ENCODE results near the gene IL31RA.

IL31RA gene

GRCh38 chr5:55902696-55903095 is 51.5 kb downstream of the IL31RA start:
- no peak for DNase-seq (ENCODE audit: low spot score)

DNA sequence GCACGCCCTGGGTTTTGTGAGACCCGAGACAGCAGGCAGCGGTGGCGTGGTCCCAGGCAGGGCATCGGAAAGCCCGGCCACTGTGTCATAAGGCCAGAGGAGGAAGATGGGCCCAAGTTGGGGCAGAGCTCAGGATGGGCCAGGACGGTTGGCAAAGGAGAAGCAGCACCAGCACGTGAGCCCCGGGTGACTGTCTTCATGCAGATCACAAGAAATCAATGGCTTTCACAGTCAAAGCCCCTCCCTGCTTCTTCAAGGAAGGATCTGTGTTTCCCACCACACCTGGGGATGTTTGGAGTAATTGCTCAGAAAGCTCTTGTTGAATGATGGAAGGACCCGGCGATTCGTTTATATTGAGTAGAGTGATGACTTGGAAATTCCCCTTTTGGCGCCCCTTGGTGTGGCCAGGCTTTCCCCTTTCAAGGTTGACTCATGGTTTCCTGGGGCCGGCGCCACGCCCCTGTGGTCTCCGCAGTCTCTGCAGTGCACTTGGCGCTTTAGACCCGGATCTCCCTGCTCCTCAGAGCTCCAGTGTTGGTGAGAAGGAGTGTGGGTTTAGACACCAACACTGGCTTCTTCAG is 52.1 kb downstream of the IL31RA start:
- DNase-seq (ENCODE audit: low spot score), result no peak

- DNase-seq (ENCODE audit: low spot score), result no peak
These were observed 53.0 kb downstream of the IL31RA start for GRCh38 chr5:55904152-55904551.

DNA sequence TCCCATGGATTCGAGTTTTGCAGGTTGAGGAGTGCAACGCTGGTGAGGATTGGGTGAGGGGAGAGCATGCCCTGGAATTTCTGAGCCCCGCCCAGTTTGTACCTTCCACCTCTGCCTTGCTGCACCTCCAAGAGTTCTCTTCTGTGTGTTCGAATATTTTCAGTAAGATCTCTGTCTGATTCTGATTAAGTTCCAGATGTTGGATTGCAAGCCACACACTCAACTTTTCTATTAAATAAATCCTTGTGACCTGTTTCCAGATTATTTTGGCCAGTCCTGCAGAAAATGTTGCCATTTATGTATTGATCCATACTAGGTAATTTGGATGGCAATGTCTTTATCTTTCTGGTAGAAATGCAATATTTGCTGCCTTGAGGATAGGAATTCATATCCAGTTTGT is 54.1 kb downstream of the IL31RA start:
- DNase-seq (ENCODE audit: low spot score), result no peak

DNA sequence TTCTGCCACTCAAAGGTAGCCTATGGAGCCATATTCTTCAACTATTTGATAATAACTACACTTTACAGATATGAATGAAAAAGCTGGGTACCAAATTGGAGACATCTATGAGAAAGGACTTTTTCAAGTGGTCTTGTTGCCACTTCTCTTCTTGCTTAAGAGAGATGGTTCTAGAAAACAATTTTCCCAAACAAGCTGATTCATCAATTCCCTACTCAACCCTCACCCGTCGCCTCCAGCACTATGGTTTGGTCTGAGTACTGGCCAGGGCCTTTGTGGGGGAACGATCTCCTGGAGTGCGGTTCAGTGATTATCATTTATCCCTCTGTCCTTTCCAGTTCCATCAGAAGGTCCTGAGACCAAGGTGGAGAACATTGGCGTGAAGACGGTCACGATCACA is 56.8 kb downstream of the IL31RA start:
- DNase-seq (ENCODE audit: low spot score), result no peak

DNA sequence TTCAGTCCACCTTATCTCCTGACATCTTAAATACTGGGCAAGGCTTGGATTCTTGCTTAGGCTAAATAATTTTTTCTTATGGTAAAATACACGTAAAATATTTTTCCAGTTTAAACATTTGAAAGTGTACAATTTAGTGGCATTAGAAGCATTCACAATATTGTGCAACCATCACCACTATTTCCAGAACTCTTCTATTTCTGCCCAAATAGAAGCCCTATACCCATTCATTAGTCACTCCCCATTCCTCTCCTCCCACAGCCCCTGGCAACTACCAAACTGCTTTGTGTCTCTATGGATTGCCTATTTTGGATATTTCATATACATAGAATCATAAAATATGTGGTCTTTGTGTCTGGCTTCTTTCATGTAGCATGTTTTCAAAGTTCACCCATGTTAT is 57.6 kb downstream of the IL31RA start:
- no peak for DNase-seq (ENCODE audit: low spot score)

- DNase-seq (ENCODE audit: low spot score), result no peak
These were observed 60.9 kb downstream of the IL31RA start for GRCh38 chr5:55911784-55912653.

DNA sequence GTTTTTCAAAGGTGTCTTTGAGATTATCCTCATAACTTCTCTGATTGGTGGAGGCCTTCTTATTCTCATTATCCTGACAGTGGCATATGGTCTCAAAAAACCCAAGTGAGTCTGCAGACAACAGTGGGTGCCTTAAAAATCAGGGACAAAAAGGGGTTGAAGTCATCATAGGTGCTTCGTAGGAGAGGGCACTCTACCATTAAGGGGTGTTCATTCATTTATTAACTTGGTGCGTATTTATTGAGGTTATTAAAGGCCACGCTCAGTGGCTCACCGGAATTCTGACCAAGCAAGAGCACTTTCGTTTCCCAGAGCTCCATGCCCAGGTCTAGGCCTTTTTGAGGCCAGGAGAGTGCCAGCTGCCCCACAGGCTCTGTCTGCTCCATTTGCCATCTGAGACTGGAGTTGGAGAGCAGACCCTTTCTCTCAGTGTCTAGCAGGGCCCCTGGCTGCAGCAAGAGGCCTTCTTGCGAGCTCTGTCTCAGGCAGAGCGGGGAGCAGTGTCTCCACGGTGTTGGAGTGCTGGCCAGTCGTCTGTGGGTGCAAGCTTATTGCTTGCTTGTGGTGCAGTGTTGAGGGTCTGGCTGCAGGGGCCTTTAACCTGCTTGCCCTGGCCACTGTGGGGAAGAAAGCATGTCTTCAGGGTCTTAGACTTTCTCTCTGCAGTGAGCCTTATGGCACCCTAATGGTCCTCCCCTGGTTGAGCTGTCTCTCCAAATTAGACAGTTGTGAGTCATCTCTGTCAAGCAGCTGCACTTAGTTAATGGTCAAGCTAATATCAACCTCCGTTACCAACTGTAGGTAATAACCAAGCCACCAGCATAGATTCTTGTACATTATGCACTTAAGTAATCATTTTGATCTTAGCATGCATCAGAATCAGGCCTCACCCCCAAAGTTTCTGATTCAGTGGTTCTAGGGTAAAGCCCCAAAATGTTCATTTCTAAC is 62.6 kb downstream of the IL31RA start:
- no peak for DNase-seq (ENCODE audit: low spot score)

DNA sequence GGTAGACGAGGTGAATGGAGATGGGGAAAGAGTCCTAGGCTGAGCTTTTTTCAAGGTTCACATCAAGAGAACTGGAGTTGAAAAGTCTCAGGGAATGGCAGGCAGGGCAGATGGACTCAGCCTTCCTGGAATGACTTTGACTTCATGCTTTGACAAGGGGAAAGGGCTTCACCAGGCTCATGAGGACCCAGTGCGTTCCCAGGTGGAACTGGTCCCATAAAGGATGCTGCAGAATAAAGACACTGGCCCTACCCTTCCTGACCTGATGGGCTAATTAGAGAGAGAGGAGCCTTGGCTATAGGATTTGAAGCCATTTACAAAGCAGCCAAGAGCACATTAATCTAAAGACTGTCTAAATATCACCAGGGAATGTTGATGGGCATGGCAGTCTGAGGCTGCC is 63.8 kb downstream of the IL31RA start:
- no peak for DNase-seq (ENCODE audit: low spot score)

DNA sequence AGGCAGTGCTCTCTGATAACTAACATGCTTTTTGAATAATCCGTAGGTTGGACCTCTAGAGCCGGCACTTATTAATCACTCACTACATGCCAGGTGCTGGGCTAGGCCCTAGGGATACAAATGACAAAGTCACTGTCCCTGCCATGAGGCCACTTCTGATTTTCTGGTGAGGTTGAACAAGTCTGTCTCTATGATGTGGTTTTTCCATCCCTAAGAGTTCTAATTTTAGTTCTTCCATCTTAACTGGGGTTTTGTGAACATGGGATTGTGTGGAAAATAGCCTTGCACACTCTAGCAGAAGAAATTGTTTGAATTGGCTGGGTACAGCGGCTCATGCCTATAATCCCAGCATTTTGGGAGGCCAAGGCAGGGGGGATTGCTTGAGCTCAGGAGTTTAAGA is 64.6 kb downstream of the IL31RA start:
- no peak for DNase-seq (ENCODE audit: low spot score)

DNA sequence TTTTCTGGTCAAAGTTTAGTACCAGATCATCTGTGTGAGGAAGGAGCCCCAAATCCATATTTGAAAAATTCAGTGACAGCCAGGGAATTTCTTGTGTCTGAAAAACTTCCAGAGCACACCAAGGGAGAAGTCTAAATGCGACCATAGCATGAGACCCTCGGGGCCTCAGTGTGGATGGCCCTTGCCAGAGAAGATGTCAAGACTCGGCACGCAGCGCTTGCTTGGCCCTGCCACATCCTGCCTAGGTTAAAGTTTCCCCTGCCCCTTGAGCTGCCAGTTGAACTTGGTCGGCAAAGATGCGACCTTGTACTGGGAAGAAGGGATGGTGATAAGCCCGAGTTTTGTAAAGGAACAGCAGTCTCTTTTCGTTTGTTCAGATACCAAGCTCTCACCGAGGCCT is 65.8 kb downstream of the IL31RA start:
- DNase-seq (ENCODE audit: low spot score), result no peak

DNA sequence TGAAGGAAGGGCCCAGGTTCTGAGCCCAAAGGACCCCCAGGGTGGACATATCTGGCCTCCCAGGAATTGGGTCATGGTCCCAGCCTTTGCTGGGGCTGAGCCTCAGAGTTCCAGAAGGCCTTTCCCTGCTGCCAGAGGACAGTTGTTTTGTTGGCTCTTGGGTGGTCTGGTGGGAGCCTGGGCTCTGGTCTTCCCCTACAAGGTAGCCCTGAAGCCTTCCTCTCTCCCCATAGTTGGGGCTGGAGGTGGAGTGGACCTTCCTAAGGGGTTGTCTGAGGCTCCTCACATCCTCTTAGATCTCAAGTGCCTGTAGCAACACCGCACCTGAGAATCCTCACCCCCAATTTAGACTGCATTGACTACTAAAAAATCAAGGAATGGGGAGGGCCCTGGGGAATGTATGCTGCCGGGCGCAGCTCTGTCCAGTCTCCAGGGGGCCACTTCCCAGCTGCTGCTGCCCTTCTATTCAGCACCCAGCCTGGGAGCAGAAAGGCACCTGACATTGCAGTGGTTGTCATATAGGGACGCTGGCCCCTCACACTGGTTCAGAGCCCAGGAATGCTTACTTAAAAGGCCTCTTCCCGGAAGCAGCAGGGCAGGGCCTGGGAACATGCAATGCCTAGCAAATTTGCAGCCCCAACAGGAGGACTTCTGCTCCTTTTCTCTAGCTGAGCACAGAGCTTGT is 66.4 kb downstream of the IL31RA start:
- no peak for DNase-seq (ENCODE audit: low spot score)

- DNase-seq (ENCODE audit: low spot score), result no peak
These were observed 67.2 kb downstream of the IL31RA start for GRCh38 chr5:55918087-55919035.

DNA sequence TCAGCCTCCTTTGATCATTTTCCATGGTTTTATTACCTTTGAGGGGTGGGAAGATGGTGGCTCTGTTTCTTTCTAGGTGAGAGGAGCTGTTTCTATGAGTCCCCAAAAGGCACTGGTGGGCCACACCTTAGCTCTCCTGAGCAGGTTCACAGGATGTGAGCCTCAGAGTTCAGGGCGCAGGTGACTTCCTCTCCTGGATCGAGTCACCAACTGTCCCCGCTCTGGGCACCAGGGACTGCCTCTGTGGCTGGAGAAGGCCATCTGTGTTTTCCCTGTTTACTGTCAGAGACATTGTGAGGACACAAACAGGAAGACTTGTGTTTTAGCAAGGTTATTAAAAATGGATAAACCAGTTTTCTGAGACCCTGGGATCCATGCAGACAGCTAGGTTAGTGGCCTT is 68.5 kb downstream of the IL31RA start:
- DNase-seq (ENCODE audit: low spot score), result no peak

DNA sequence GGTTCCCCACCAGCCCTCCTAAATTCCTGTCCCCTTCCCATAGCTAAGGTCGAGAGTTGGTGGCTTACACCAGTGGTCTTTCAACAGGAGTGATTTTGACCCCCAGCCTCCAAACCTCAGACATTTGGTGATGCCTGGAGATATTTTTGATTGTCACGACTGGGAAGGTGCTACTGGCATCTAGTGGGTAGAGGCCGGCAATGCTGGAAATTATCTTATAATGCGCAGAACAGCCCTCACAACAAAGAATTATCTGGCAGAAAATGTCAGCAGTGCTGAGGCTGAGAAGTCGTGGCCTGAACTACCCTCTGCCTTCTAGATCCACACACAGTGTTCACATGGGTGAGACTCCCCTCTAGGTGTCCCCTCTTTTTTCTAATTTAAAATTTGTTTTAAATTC is 69.6 kb downstream of the IL31RA start:
- DNase-seq (ENCODE audit: low spot score), result peak; percentile 21

GRCh38 chr5:55921617-55922016 is 70.5 kb downstream of the IL31RA start:
- no peak for DNase-seq (ENCODE audit: low spot score)

DNA sequence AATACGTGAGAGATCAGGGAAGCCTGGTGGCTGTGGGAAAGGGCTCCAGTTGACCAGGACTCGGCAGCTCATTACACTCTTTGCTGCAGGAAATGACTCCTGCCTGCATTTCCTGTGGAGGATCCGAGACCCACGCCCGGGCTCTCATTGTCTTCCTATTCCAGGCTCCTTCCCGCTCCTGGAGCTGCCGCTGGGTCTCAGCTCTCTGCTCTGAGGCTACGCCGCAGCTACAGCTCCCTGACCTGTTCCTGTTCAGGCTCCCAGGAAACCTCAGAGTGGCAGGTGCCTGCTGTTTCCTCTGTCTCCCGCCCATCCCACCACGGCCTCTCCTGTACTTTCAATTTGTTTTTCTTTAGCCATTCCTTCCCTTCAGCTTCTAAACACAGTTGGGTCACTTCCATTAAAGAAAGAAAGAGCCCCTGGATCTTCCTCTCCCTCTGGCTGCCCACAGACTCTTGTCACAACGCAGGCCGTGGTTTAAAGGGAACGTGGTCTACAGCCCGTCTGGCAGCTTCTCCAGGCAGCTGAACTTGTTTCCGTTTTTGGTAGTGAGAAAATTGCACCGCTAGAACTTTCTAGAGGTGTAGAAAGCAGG is 72.1 kb downstream of the IL31RA start:
- DNase-seq (ENCODE audit: low spot score), result peak; percentile 82

DNA sequence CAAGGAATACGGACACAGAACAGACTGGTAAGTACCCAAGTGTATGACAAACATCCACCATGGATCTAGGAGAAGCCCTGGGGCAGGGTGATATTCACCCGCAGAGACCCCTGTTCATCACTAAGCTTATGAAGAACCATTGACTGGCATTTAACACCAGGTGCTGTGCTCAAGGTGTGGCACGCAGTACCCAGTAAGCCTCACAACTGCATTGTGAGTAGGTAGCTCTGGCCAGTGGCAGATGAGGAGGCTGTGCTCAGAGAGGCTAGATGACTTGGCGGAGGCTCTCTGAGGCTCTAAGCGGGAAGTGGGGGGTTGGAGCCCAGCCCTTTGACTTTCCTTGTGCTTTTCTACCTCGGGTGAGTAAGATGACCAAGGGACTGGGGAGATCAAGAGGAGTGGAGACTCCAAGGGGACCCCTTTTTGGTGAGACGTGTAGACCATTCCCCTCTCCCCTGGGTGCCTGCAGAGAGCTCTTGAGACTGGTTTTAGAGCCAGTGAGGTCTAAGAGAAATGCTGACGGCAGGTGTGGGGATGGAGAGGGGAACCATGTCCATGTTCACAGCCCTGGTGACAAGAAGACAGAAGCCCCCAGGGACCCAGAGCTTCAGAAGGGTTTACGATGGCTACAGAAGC is 72.8 kb downstream of the IL31RA start:
- no peak for DNase-seq (ENCODE audit: low spot score)

DNA sequence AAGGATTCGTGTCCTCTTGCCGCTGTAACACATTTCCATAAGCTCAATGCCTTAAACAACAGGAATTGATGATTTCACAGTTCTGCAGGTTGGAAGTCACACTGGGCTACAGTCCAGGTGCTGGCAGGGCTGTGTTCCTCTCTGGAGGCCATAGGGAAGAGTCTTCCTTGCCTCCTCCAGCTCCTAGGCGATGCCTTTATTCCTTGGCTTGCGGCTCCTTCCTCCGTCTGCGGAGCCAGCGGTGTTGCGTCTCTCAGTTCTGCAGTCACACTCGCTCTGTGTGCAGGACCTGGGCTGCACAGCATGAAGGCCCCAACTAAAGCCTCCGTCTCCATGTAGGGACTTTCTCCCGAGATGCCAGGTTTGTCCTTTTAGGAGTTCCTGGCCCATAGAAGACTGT is 73.6 kb downstream of the IL31RA start:
- no peak for DNase-seq (ENCODE audit: low spot score)

DNA sequence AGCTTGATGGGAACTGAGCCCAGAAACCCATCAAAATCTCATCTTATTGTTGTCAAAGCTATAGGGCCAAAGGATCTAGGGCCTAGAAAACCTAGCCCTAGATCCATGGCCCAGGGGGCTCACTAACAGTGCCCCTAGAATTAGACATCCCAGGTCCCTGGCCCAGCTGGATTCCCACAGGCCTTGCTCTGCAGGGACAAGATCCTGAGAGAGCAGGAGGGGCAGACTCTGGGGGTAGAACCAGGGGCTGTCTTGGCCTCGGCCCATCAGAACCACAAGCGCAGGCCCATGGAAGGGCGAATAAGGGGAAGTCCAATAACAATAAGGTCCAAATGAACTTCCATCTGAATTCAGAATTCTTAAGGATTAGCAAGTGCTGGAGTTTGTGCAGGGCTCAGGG is 74.0 kb downstream of the IL31RA start:
- no peak for DNase-seq (ENCODE audit: low spot score)
